CD4-positive, alpha-beta T cell treated with Interleukin-2 at 100 ng/mL for 4 hours (primary cell): ENCODE measurements around the gene MACROD2.

ENCODE experiments used
- DNase-seq: peaks from one replicate; pipeline ENCODE4 v3.0.0-alpha.2; 2020; ENCODE audit warnings: low spot score

MACROD2 gene

GRCh38 chr20:14336686-14337085 is 341.4 kb downstream of the MACROD2 start:
- DNase-seq = no peak

- no peak for DNase-seq
Measured at GRCh38 chr20:14337400-14338171, 342.3 kb downstream of the MACROD2 start, which contains the start of gene FLRT3. TSS of gene FLRT3 (minus strand) at chr20:14337612. CDS start at chr20:14327506, 10,106 bp downstream.

- DNase-seq = no peak
Measured at GRCh38 chr20:14341801-14342200, 346.5 kb downstream of the MACROD2 start.

- DNase-seq = no peak
Measured at GRCh38 chr20:14342918-14343317, 347.6 kb downstream of the MACROD2 start.

- no peak for DNase-seq
Measured at GRCh38 chr20:14343491-14344065, 348.3 kb downstream of the MACROD2 start.

GRCh38 chr20:14344746-14345145 is 349.4 kb downstream of the MACROD2 start:
- DNase-seq = no peak

- DNase-seq = no peak
Measured at GRCh38 chr20:14355791-14356190, 360.5 kb downstream of the MACROD2 start.

- no peak for DNase-seq
Measured at GRCh38 chr20:14360416-14360815, 365.1 kb downstream of the MACROD2 start.

- no peak for DNase-seq
Measured at GRCh38 chr20:14361509-14362345, 366.4 kb downstream of the MACROD2 start.

GRCh38 chr20:14374196-14374595 is 378.9 kb downstream of the MACROD2 start:
- no peak for DNase-seq

GRCh38 chr20:14375416-14375985 is 380.2 kb downstream of the MACROD2 start:
- DNase-seq = no peak

- no peak for DNase-seq
Measured at GRCh38 chr20:14378326-14378725, 383.0 kb downstream of the MACROD2 start.

GRCh38 chr20:14383335-14383734 is 388.0 kb downstream of the MACROD2 start:
- DNase-seq = no peak

GRCh38 chr20:14384416-14385175 is 389.3 kb downstream of the MACROD2 start:
- DNase-seq = no peak

- no peak for DNase-seq
Measured at GRCh38 chr20:14385176-14385740, 389.9 kb downstream of the MACROD2 start.

GRCh38 chr20:14386726-14387125 is 391.4 kb downstream of the MACROD2 start:
- DNase-seq = no peak

- DNase-seq = no peak
Measured at GRCh38 chr20:14401479-14402138, 406.3 kb downstream of the MACROD2 start.

GRCh38 chr20:14404515-14404914 is 409.2 kb downstream of the MACROD2 start:
- no peak for DNase-seq

- no peak for DNase-seq
Measured at GRCh38 chr20:14406495-14406894, 411.2 kb downstream of the MACROD2 start.

GRCh38 chr20:14407336-14407735 is 412.0 kb downstream of the MACROD2 start:
- no peak for DNase-seq
